HFFc6 (cell line): ENCODE results near the gene STK33. TPM values are rescaled to one million over a fixed set of nuclear protein-coding genes. Genes with fewer than 3 reads are reported as not detected.

ENCODE experiments used
- DNase-seq: peaks from one replicate; pipeline ENCODE4 v3.0.0-alpha.2; 2018
- H3K27ac Mint-ChIP-seq: 2 replicates; pipeline ENCODE4 v1.8.0; 2020; ENCODE audit warnings: mild to moderate bottlenecking, mixed read lengths
- H3K27me3 Mint-ChIP-seq: 2 replicates; pipeline ENCODE4 v1.8.0; 2021; ENCODE audit warnings: mild to moderate bottlenecking, moderate library complexity, mixed read lengths; ENCODE audit not compliant: insufficient read depth
- H3K36me3 Mint-ChIP-seq: 2 replicates; pipeline ENCODE4 v1.8.0; 2021; ENCODE audit warnings: low read depth, mixed read lengths
- H3K4me1 Mint-ChIP-seq: 2 replicates; pipeline ENCODE4 v1.8.0; 2020; ENCODE audit warnings: low read depth, mixed read lengths
- H3K4me3 Mint-ChIP-seq: 2 replicates; pipeline ENCODE4 v1.8.0; 2020; ENCODE audit warnings: mild to moderate bottlenecking, moderate library complexity, mixed read lengths
- H3K9me3 Mint-ChIP-seq: 2 replicates; pipeline ENCODE4 v1.8.0; 2020; ENCODE audit warnings: mild to moderate bottlenecking, mixed read lengths
- total RNA-seq, 6 experiments: library from RNA; stranded (reverse); fragmentation: NEBNext Ultra II Directional; extraction: Animal tissue kit (Norgen Biotek cat#: 25700); gene quantifications; 2 replicates in 1 of 6; 3 replicates in 5 of 6; pipeline ENCODE4 v1.2.3, GENCODE V29; 2021
- TF ChIP-seq, protein P1 (sequence below): fragments of 200-600 bp; sonication (generic); IDR thresholded peaks from 2 replicates; pipeline ENCODE4 v1.5.0; 2021; ENCODE audit warnings: antibody characterized with exemption, mild to moderate bottlenecking

The STK33 gene
- total RNA-seq, 6 experiments from 2014 or later, result 0.73 to 4.0 (median 3.8) TPM; not detected in 1

DNA sequence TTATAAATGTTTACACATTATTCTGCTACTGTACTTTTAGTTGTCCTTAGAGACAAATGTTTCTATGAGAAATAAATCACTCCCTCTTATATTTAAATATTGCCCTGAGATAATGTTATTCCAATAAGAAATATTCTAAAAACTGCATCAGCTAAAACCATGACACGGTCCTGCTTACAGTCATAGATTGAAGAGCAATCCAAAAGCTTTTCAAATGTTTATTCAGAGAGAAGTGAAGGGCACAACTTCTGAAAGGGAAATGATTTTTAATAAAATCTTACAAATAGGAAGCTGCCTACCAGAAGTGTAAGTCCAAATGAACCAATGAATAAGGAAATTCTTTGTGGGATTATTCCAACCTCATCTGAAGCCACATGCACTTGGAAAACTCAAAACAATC is 49.2 kb downstream of the STK33 start:
- no peak overlapping the region for H3K4me3 Mint-ChIP-seq

DNA sequence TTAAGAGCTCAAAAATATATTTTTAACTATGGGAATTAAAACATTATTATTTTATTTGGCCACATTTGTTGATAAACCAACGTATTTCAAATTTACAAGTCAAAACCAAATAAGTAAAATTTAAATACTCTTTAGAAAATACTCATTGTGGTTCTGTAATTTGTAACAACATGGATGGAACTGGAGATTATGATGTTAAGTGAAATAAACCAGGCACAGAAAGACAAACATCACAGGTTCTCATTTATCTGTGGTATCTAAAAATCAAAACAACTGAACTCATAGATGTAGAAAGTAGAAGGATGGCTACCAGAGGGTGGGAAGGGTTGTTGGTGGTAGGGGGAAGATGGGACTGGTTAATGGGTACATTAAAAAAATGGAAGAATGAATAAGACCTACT is 50.8 kb downstream of the STK33 start:
- H3K9me3 Mint-ChIP-seq, result no peaks in the 10 kb centered on the region
- no peak for DNase-seq
- H3K27me3 Mint-ChIP-seq, result 0 out of 2 replicates have a peak, but pooled peaks cover 3% of the 10 kb centered on the region
- H3K36me3 Mint-ChIP-seq, result no peaks in the 10 kb centered on the region
- H3K4me3 Mint-ChIP-seq, result no peak overlapping the region
- no peaks in the 10 kb centered on the region for H3K4me1 Mint-ChIP-seq
- no peak overlapping the region for H3K27ac Mint-ChIP-seq
- TF ChIP-seq, protein P1, sequence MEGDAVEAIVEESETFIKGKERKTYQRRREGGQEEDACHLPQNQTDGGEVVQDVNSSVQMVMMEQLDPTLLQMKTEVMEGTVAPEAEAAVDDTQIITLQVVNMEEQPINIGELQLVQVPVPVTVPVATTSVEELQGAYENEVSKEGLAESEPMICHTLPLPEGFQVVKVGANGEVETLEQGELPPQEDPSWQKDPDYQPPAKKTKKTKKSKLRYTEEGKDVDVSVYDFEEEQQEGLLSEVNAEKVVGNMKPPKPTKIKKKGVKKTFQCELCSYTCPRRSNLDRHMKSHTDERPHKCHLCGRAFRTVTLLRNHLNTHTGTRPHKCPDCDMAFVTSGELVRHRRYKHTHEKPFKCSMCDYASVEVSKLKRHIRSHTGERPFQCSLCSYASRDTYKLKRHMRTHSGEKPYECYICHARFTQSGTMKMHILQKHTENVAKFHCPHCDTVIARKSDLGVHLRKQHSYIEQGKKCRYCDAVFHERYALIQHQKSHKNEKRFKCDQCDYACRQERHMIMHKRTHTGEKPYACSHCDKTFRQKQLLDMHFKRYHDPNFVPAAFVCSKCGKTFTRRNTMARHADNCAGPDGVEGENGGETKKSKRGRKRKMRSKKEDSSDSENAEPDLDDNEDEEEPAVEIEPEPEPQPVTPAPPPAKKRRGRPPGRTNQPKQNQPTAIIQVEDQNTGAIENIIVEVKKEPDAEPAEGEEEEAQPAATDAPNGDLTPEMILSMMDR, result no peak

More for the DNA sequence above, 49.2 kb downstream of the STK33 start:
- Mint-ChIP-seq H3K27me3 (0 out of 2 replicates have a peak, but pooled peaks cover 3% of the 10 kb centered on the region), H3K4me1 (no peaks in the 10 kb centered on the region), H3K9me3 (no peaks in the 10 kb centered on the region), H3K27ac (no peak overlapping the region), H3K36me3 (no peaks in the 10 kb centered on the region)
- no peak for DNase-seq
- TF ChIP-seq, protein P1, result no peak

DNA sequence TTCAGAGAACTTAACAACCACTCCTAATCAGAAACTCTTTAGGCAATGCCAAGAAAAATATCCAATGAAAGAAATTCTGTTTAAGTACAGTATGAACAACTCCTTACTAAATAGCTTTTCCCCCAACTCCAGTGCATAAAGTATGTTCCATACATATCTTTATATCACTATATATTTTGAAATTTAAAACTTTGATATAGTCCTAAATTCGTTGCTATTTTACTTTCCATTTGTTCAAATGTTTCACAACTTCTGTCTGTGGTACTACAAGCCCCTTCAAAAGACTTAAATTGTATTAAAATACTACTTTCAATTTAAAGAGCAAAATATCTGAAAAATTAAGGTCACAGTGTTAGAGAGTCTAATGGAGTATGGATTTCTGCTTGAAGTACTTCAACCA is 52.6 kb downstream of the STK33 start:
- Mint-ChIP-seq H3K4me1 (no peaks in the 10 kb centered on the region), H3K36me3 (no peaks in the 10 kb centered on the region), H3K4me3 (no peak overlapping the region), H3K9me3 (no peaks in the 10 kb centered on the region), H3K27ac (no peak overlapping the region), H3K27me3 (0 out of 2 replicates have a peak, but pooled peaks cover 3% of the 10 kb centered on the region)
- TF ChIP-seq, protein P1, result no peak
- no peak for DNase-seq

DNA sequence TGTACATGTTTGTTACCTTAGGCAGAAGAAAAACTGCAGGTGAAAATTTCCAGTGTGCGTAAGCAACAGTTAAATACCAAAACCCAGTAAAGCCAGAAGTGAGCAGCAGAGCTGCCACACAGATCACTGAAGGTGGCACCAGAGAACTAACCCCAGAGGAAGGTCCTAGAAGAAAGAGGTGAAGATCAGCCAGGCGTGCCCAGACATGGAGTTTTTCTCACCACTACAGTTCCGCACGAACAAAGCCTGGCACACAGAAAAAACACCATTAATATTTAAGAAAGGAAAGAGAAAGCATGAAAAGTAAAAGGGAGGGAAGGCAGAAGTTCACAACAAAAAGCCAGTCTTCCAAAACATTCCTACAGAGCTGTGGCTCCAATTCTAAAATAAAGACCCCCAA is 60.7 kb downstream of the STK33 start:
- H3K4me3 Mint-ChIP-seq, result no peak overlapping the region

DNA sequence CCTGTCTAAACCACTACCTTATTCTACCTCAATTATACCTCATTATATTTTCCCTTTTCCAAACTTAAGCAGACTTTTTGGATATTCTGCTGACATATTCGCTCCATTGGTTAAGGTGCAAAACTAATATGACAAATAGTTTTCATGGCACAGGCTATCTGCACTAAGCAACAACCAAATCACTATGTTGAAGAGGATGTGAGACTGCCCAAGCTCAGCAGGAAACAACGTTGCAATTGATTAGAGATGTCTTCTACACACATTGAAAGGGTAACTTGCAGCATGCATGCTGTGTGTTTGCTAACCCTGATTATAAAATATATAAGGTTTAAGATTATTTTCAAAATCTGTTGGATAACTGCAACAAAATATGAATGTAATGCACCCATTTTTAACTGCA is 61.6 kb downstream of the STK33 start:
- Mint-ChIP-seq H3K27me3 (peaks cover 10% of the 10 kb centered on the region; the same call in 1 of the 2 replicates), H3K27ac (no peak overlapping the region), H3K4me1 (no peaks in the 10 kb centered on the region), H3K9me3 (no peaks in the 10 kb centered on the region), H3K36me3 (no peaks in the 10 kb centered on the region), H3K4me3 (no peak overlapping the region)
- DNase-seq, result no peak
- TF ChIP-seq, protein P1, result no peak

More for the DNA sequence above, 60.7 kb downstream of the STK33 start:
- Mint-ChIP-seq H3K4me1 (no peaks in the 10 kb centered on the region), H3K9me3 (no peaks in the 10 kb centered on the region), H3K36me3 (no peaks in the 10 kb centered on the region), H3K27me3 (peaks cover 10% of the 10 kb centered on the region; the same call in 1 of the 2 replicates), H3K27ac (no peak overlapping the region)
- DNase-seq, result no peak
- TF ChIP-seq, protein P1, result no peak

DNA sequence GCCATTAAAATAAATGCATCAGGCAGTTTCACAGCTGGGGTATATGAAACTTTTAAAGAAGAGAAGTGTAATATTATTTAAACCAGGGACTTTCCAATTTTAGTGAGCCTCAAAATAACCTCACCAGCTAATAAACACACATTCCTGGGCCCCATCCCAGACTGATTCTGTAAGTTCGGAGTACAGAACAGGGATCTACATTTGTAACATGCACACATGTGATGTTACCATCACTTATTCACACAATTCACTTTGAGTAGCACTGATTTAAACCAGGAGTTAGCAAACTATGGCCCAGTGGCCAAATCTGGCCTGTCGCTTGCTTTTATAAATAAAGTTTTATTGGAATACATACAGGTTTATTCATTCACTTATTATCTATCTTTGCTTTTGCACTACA is 62.0 kb downstream of the STK33 start:
- H3K4me3 Mint-ChIP-seq, result no peak overlapping the region
- H3K9me3 Mint-ChIP-seq, result no peaks in the 10 kb centered on the region
- DNase-seq, result no peak
- H3K27me3 Mint-ChIP-seq, result peaks cover 10% of the 10 kb centered on the region; the same call in 1 of the 2 replicates
- TF ChIP-seq, protein P1, result no peak
- no peak overlapping the region for H3K27ac Mint-ChIP-seq
- H3K4me1 Mint-ChIP-seq, result no peaks in the 10 kb centered on the region
- H3K36me3 Mint-ChIP-seq, result no peaks in the 10 kb centered on the region
